C1 segment of cervical spinal cord (tissue), 14 donors: ENCODE measurements around the gene C10orf90.
"Not testable (repeated sequence)": the region's sequence is repeated elsewhere in the genome, so short reads cannot be mapped to it uniquely, and the experiment has no call there.

Experiments used
- DNase-seq, 14 donors: peaks; one replicate each; lab custom pipeline; 2025; lab: John Stamatoyannopoulos, UW

C10orf90 gene

GRCh38 chr10:126585249-126586017 is 85.1 kb downstream of the C10orf90 start:
- DNase-seq: no peak

GRCh38 chr10:126584836-126585235 is 85.7 kb downstream of the C10orf90 start:
- DNase-seq: no peak

DNA sequence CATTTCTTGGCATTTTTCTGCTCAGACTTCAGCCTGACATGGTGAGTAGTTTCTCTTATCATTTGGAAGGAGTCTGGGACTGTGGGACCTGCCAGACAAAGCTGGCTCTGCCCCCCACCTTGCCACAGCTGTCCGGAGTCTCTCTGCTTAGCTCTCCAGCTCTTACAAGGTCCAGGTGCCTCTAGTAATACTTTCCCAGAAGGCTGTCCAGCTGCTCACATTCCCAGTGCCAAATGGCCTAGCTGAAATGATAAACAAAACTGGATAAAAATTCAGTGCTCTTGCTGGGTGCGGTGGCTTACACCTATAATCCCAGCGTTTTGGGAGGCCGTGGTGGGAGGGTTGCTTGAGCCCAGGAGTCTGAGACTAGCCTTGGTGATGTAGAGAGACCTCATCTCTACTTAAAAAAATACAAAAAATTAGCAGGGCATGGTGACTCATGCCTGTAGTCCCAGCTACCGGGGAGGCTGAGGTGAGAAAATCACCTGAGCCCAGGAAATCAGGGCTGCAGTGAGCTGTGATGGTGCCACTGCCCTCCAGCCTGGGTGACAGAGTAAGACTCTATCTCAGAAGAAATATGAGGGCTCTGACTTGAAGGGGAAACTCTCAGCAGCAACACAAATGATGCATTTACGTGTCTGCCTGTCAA is 86.8 kb downstream of the C10orf90 start:
- DNase-seq: no peak

DNA sequence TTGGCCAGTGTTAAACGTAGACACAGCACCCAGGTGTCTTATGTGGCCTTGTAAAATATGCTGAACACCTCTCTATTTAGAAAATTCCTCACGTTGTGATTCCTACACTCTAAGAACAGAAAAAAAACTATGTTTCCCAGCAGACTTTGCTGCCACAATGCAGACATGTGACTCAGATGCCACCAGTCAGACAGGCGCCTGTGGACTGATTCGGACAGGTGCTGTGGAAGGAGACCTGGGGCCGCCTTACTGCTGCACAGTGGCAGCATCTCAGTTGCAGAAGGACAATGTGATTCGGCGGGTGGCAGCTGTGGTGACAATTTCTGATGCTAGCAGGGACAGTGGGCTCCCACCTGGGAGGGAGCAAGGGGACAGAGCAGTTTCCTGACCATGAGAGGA is 88.8 kb downstream of the C10orf90 start:
- no peak for DNase-seq

GRCh38 chr10:126580873-126581647 is 89.4 kb downstream of the C10orf90 start:
- no peak for DNase-seq

DNA sequence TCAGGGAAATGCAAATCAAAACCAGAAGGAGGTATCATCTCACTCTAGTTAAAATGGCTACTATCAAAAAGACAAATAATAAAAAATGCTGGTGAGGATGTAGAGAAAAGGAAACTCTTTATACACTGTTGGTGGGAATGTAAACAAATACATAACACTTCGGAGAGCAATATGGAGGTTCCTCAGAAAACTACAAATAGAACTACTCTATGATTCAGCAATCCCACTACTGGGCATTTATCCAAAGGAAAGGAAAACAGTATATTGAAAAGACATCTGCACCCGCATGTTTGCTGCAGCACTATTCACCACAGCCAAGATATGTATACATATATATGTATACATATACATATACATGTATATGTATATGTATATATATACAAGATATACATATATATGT is 94.2 kb downstream of the C10orf90 start:
- DNase-seq: no peak

DNA sequence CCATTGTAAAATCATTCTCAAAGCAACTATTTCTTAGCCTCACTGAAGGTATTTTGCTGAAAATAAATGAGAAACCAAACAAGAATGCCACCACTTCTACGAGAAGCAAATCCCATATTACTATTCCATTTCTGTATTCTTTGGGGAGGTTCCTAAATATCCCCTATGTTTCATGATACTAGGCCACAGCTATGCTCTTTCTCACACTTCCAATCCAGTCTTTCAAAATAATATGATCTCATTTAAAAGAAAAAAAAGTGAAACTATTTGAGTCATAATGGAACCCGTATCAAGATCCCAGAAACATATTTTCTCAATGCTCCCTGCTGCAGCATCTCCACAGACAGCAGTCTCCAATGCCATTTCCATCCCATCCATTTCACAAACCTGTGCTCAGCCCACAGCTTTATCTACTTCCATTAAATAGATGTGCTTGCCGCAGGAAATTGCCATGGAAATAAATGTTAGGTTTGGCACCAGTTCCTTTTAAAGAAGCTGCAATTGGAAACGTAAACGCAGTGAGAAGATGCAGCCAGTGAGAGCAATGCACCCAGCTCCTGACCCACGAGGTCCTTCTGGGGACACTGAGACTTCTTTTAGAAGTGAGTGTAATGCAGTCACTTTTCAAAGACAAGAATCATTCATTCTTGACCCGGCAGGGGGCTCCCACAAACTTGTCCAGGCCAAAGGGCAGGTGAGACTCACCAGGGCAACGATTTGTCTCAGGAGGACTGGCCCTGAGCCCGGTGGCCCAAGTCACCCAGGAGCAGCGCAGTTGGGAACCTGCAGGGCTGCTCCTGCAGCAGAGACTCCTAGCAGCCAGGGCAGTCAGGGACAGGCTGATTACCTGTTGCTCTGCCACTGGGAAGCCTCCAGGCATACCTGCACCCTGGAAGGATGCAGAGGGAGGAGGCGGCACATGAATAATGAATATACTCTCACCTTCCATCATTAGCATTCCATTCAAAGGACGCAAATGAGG is 99.6 kb downstream of the C10orf90 start:
- DNase-seq: no peak

DNA sequence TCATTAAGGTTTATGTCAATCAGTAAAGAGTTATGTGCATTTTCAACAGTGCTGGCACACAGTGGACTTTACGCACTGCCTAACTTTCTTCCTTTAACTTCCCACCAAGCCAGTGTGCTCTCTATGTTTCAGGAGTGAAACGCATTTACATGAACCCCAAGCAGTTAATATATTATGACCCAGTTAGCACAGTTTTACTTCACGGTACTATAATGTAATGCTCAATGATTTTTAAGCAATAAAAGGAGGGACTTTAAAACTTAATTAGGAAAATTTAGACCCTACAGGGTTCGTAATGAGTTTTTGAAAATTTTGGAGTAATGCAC is 100.3 kb downstream of the C10orf90 start:
- no peak for DNase-seq

DNA sequence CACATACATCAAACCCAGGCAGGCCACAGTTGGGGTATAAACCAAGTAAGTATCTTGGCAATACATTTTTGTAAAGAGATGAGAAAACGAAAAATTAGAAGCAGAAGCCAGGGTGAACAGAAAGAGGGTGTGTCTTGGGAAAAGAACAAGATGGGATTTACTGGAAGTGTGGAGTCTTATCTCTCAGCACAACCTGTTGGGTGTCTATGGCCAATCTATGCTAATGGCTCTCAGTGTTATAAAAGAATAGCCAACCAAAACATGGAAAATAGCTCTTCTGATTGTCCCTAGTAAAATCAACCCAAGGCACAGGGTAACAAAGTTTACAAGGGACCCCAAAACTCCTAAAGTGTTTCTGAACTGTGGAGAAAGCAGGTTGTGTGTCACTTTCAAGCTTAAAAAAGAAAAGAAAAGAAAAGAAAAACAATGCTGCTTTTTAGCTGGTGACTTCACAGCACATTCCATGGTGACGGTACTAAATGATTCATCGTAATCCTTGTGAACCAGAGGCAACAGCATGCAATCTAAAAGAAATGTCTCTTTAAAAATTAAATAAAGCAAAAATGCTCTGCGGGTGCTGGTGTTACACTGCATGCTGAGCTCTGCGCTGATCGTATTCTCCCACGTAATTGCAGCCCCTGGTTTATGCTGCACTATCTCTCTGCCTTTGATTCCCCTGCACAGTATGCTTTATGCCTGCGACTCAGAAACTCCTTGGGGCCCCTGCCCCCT is 100.8 kb downstream of the C10orf90 start:
- peak in 1 of 14 donors; percentile 22 for DNase-seq

DNA sequence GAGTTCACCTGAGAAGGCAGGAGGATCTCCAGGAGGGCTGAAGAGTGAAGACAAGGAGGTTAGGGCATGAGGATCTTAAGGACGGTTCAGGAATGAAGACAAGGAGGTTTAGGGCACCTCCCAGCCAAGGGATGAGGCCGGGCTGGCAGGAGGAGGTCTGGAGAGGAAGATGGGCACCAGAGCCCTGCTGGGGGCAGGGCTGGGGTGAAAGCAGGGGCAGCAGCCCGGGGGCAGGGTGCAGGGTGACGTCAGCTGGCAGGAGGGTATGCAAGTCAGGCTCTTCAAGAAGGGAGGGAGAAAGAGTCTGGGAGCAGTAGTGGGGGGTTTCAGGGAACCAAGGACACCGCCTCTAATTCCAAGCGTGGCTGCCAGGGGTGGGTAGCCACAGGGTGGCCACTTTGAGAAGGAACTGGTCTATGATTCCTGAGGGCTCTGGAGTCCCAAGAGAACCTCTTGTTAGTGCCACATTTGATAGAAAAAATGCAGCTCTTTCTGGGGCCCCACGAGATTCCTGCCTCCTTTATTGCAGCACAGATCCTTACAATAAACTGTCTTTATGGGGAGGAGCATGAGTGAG is 101.6 kb downstream of the C10orf90 start:
- DNase-seq: no peak

DNA sequence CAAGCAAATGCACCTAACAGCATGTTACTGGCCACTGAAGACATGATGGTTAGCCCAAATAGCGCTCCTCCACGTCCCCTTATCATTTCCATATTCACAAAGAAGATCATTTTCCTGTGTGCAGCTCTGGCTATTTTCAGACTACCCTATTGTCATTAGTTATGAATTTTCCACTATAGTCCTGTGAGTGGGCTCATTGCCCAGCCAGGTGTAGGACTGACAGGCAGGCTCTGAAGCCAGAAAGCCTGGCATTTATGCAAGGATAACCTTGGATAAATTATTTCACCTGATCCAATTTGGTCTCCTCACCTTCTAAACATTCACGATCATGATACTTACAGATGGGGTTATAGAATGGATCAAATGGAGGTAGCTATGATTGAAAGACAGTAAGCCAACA is 104.6 kb downstream of the C10orf90 start:
- DNase-seq: no peak

- DNase-seq: no peak
Measured at GRCh38 chr10:126565441-126565840, 105.1 kb downstream of the C10orf90 start.

GRCh38 chr10:126564326-126564888 is 106.1 kb downstream of the C10orf90 start:
- no peak for DNase-seq

GRCh38 chr10:126563361-126563760 is 107.1 kb downstream of the C10orf90 start:
- DNase-seq: no peak

DNA sequence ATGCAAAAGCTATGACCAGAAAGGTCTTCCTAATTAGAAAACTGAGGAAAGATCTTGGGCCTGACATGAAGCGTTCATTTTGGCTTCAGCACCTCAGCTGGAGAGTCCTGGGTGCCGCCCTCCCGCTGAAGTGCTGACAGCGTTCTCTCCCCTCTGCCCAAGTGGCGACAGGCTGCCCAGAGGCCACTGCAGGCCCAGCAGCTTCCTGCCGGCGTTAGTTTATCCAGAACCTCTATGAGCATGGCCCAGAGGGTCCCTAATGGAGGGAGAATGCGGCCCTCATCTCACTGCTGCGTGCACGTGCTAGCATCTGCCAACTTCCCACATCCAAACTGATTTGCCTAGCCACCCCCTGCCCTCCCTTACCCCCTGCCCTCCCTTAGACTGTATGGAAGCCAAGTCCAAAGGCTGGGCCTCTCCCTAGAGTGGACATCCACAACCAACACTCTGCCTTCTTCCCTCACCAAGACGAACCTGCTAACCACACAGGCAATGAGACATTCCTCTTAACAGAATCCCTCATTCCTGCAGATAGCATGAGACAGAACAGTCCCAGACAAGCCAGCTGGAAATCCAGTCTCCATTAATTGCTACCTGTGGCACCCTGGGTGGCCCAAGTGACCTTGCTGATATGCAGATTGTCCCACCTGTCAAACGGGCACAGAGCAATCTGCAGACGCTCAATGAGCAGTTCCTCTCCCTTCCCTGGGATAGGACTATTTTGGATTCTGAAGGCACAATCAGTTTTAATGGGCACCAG is 108.4 kb downstream of the C10orf90 start:
- peak in 1 of 14 donors; percentile 62 for DNase-seq

- DNase-seq: peak in 11 of 14 donors; percentile 14 to 78 (median 61)
Measured at GRCh38 chr10:126561294-126561920, 109.1 kb downstream of the C10orf90 start.

DNA sequence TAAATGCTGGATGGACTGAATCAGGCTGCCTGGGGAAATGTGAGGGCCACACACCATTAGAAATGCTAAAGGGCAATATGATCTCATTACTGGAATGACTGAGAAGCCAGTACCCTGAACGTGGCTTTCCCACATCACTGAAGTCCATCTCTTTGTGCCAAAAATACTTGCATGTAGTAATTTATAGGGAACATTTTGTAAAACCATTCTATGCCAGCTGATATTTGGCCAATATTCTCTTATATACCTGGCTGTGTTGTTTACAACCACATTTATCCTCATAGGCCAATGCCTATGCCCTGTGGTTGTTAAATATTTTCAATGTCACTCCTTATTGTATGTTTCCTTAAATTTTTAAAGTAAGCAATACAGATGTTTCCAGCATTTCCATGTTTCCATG is 111.6 kb downstream of the C10orf90 start:
- DNase-seq: no peak

GRCh38 chr10:126551202-126551601 is 119.3 kb downstream of the C10orf90 start:
- no peak for DNase-seq

DNA sequence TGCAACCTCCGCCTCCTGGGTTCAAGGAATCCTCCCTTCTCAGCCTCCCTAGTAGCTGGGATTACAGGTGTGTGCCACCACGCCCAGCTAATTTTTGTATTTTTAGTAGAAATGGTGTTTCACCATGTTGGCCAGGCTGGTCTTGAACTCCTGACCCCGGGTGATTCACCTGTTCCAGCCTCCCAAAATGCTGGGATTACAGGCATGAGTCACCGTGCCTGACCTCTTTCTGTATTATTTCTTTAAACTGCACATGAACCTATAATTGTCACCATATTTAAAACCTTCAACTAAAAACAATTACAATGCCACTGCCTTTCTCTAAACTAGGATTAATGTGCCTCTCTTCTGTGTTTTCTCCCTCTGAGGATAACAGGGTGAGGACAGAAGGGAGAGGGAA is 119.9 kb downstream of the C10orf90 start:
- not testable (repeated sequence) for DNase-seq
